ENCODE measurements around the gene OR13C3.
"Not testable (repeated sequence)": the region's sequence is repeated elsewhere in the genome, so short reads cannot be mapped to it uniquely, and the experiment has no call there.

The OR13C3 gene

DNA sequence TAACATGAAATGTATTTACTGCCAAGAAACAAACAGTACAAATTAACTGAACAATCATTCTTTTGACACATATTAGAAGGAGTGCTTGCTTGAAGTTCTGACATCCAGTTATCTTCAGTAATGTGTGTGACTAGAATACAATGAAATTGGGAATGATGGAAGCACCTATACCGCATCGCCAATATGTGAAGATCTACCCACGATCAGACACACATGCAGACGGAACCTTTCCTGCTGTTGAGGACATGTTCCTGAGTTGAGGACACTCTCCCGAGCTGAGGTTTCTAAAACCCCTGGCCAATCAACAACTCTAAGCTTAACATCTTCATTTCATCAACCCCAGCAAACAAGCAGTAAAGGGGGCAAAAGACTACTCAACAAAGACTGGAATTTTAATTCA, at the start of gene OR13C3:
TSS of gene OR13C3 (minus strand) at position 101 of the 400 bp plus-strand sequence. CDS start 133 bp downstream, outside the sequence.
- no peak for DNase-seq (ENCODE audit: low read depth in 1 of 2, low spot score in 1 of 2)
- in situ Hi-C loops (cut with HindIII; ENCODE audit: low pct_unique_long_range_greater_than_20kb, low sequenced_read_pairs), result no loop called here
- TF ChIP-seq JUND (IDR thresholded peaks at IDR 0.05; ENCODE audit: low read depth), result no peak

DNA sequence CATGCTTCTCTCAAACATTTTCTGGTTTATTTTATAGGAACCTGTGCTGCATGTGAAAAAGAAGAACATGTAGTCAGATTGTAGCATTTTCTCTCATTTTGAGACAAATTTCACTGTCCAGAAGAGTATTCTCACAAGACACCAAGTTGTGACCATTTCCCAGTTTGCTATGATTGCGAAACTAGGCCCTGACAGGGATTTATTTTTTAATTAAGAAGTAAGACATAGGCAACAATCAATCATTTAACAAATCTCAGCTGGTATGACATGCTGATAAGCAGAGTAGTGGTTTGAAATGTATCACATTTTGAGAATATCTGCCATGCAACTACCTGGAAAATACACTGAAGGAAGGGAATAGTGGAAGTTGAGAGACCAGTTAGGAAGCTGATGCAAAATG, 43.9 kb upstream of the OR13C3 start:
- in situ Hi-C loops (cut with HindIII; ENCODE audit: low pct_unique_long_range_greater_than_20kb, low sequenced_read_pairs), result no loop called here
- TF ChIP-seq JUND (IDR thresholded peaks at IDR 0.05; ENCODE audit: low read depth), result no peak
- DNase-seq (ENCODE audit: low read depth in 1 of 2, low spot score in 1 of 2), result no peak

GRCh38 chr9:104577263-104577662, 40.6 kb upstream of the OR13C3 start:
- TF ChIP-seq JUND (IDR thresholded peaks at IDR 0.05; ENCODE audit: low read depth), result no peak
- in situ Hi-C loops (cut with HindIII; ENCODE audit: low pct_unique_long_range_greater_than_20kb, low sequenced_read_pairs), result no loop called here
- no peak for DNase-seq (ENCODE audit: low read depth in 1 of 2, low spot score in 1 of 2)

DNA sequence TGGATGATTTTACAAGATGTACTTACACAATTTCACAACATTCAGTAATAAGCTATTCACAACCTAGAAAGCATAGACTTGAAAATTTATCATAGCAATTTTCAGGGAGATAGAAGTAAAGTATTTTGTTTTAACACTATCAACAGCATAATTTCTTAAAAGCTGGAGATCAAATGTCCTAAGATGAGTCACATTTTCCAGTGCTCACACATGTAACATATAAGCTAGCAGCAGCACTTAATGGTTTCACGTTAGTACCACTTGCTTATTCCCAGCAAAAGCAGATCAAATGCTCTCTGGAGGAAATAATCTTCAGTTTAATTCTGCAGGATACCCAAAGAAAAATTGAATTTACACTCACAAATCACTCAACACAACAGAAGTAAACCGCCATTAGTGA, 38.8 kb upstream of the OR13C3 start:
- no peak for DNase-seq (ENCODE audit: low read depth in 1 of 2, low spot score in 1 of 2)
- in situ Hi-C loops (cut with HindIII; ENCODE audit: low pct_unique_long_range_greater_than_20kb, low sequenced_read_pairs), result no loop called here
- no peak for TF ChIP-seq JUND (IDR thresholded peaks at IDR 0.05; ENCODE audit: low read depth)

DNA sequence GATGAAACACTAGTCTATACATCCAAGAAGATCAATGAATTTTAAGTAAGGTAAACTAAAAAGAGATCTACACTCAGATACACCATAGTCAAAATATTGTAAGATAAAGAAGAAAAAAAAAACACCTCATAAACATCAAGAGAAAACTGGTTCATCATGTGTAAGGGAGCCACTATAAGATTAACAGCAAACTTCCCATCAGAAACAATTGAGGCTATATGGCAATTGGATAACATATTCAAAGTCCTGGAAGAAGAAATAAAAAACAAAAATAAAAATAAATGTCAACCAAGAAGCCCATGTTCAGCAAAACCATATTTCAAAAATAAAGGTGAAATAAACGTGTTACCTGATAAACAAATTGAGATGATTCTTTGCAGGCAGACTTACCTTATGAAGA, 36.0 kb upstream of the OR13C3 start:
- in situ Hi-C loops (cut with HindIII; ENCODE audit: low pct_unique_long_range_greater_than_20kb, low sequenced_read_pairs), result no loop called here
- no peak for DNase-seq (ENCODE audit: low read depth in 1 of 2, low spot score in 1 of 2)
- TF ChIP-seq JUND (IDR thresholded peaks at IDR 0.05; ENCODE audit: low read depth), result no peak

DNA sequence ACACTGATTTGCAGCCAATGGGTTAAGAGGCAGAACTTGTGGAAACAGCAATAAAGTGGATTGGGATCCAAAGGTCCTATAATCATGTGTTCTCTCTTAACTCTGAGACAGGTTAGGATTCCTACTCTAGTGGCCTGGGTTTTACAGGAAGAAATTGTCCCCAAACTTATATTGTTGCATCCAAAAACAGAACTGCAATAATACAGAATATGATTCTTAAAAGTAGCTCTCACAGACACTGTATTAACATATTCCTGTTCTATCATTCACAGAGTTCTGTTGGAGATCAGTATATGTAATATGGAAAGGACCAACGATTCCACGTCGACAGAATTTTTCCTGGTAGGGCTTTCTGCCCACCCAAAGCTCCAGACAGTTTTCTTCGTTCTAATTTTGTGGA, 32.2 kb upstream of the OR13C3 start, which contains the start of gene OR13C8:
TSS of gene OR13C8 (plus strand) at position 301 of the 400 bp plus-strand sequence. CDS start at position 301, 0 bp downstream.
- no peak for TF ChIP-seq JUND (IDR thresholded peaks at IDR 0.05; ENCODE audit: low read depth)
- in situ Hi-C loops (cut with HindIII; ENCODE audit: low pct_unique_long_range_greater_than_20kb, low sequenced_read_pairs), result no loop called here
- no peak for DNase-seq (ENCODE audit: low read depth in 1 of 2, low spot score in 1 of 2)

GRCh38 chr9:104564358-104564757, 27.7 kb upstream of the OR13C3 start:
- in situ Hi-C loops (cut with HindIII; ENCODE audit: low pct_unique_long_range_greater_than_20kb, low sequenced_read_pairs), result no loop called here
- no peak for TF ChIP-seq JUND (IDR thresholded peaks at IDR 0.05; ENCODE audit: low read depth)
- no peak for DNase-seq (ENCODE audit: low read depth in 1 of 2, low spot score in 1 of 2)

DNA sequence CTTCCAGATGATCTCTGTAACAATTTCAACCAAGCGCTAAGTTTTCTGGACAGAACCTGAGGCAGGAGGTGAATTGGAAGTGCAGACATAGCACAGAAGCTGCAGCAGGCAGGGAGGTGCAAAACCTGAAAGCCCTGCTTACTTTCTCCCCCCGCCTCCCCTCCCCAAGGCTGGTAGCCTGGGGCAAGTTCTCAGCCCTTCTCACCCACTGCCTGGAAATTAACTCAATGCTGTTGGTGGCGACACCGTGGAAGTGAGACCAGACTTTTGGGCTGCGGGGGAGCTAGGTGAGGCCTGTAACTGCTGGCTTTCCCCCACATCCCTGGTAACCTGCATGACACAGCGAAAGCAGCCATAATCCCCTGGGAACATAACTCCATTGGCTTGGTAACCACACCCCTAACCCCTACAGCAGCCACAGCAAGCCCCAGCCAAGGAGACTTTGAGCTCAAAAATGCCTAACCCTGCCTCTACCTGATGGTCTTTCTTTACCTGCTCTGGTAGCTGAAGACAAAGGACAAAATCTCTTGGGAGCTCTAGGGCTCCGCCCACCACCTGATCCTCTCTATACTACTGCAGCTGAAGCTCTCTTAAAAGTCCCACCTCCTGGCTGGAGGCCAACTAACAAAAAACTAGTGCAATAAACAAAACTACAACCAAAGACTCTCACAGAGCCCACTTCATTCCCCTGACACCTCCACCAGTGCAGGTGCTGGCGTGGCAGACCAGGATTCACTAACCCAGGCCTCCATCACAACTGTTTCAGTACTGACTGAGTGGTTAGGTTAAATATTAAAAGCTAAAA, 20.4 kb upstream of the OR13C3 start:
- TF ChIP-seq JUND (IDR thresholded peaks at IDR 0.05; ENCODE audit: low read depth), result no peak
- in situ Hi-C loops (cut with HindIII; ENCODE audit: low pct_unique_long_range_greater_than_20kb, low sequenced_read_pairs), result no loop called here
- peak in 1 of 2 experiments; percentile 12 for DNase-seq (ENCODE audit: low read depth in 1 of 2, low spot score in 1 of 2)

DNA sequence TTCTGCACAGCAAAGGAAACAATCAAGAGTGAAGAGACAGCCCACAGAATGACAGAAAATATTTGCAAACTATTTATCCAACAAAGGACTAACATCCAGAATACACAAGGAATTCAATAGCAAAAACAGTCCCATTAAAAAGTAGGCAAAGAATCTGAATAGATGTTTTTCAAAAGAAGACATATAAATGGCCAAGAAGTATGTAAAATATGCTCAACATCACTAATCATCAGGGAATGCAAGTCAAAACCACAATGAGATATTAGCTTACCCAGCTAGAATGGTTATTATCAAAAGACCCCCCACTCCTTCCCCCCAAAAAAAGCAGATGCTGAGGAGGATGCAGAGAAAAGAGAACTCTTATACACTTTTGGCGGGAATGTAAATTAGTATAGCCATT, 18.9 kb upstream of the OR13C3 start:
- in situ Hi-C loops (cut with HindIII; ENCODE audit: low pct_unique_long_range_greater_than_20kb, low sequenced_read_pairs), result no loop called here
- no peak for DNase-seq (ENCODE audit: low read depth in 1 of 2, low spot score in 1 of 2)
- no peak for TF ChIP-seq JUND (IDR thresholded peaks at IDR 0.05; ENCODE audit: low read depth)

GRCh38 chr9:104553261-104553660, 16.6 kb upstream of the OR13C3 start:
- DNase-seq (ENCODE audit: low read depth in 1 of 2, low spot score in 1 of 2), result no peak
- TF ChIP-seq JUND (IDR thresholded peaks at IDR 0.05; ENCODE audit: low read depth), result no peak
- in situ Hi-C loops (cut with HindIII; ENCODE audit: low pct_unique_long_range_greater_than_20kb, low sequenced_read_pairs), result no loop called here

DNA sequence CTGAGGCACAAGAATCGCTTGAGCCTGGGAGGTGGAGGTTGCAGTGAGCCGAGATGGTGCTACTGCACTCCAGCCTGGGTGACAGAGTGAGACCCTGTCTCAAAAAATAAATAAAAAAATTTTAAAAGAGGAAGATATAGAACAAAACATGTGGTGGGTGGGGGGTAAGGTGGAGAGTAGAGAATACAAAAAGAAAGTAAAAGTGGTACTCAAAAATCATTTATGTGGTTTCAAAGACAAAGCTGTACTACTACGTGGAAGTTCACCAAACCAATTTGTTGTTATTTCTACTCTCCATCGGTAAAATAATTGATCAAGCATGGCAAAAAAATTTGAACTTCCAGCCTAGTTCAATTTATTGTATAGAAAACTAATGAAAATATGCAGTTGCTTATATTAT, 8.0 kb upstream of the OR13C3 start:
- in situ Hi-C loops (cut with HindIII; ENCODE audit: low pct_unique_long_range_greater_than_20kb, low sequenced_read_pairs), result no loop called here
- DNase-seq (ENCODE audit: low read depth in 1 of 2, low spot score in 1 of 2), result no peak
- TF ChIP-seq JUND (IDR thresholded peaks at IDR 0.05; ENCODE audit: low read depth), result no peak

DNA sequence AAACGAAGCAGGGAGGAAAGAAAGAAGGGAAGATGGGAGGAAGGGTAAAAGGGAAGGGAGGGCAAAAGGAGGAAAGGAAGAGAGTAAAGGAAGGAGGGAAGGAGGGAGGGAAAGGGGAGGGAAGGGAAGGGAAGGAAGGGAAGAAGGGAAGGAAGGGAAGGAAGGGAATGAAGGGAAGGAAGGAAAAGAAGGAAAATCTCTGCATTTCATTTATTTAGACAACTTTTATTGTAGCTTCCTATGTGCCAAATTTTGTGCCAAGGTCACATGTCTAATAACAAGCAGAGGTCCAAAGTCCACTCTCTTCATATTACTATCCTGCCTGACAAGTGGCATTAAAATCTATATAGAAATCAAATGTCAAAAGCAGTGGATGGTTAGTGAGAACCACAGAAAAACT, 2.6 kb upstream of the OR13C3 start:
- no peak for TF ChIP-seq JUND (IDR thresholded peaks at IDR 0.05; ENCODE audit: low read depth)
- no peak for DNase-seq (ENCODE audit: low read depth in 1 of 2, low spot score in 1 of 2)
- in situ Hi-C loops (cut with HindIII; ENCODE audit: low pct_unique_long_range_greater_than_20kb, low sequenced_read_pairs), result no loop called here

DNA sequence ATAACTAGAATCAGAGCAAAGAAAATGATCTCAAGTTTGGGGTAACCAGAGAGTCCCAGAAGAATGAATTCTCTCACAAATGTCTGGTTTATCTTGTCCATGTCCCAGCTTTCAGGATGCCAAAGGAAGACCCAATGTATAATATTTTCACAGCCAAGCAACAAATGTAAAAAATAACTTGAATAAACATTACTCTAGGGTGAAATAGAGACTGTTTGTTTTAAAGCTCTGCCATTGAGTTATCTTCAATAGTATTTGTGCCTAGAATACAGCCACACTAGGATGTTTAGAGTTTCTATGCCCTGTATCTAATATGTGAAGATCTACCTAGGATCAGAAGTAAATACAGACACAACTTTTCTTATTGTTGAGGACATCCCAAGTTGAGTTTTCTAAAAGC, 9.5 kb downstream of the OR13C3 start, which contains the start of gene OR13C4:
TSS of gene OR13C4 (minus strand) at position 101 of the 400 bp plus-strand sequence. CDS start at position 101, 0 bp downstream.
- in situ Hi-C loops (cut with HindIII; ENCODE audit: low pct_unique_long_range_greater_than_20kb, low sequenced_read_pairs), result no loop called here
- TF ChIP-seq JUND (IDR thresholded peaks at IDR 0.05; ENCODE audit: low read depth), result no peak
- no peak for DNase-seq (ENCODE audit: low read depth in 1 of 2, low spot score in 1 of 2)

GRCh38 chr9:104520241-104520640, 16.4 kb downstream of the OR13C3 start:
- in situ Hi-C loops (cut with HindIII; ENCODE audit: low pct_unique_long_range_greater_than_20kb, low sequenced_read_pairs); DNase-seq (ENCODE audit: low read depth in 1 of 2, low spot score in 1 of 2): not testable (repeated sequence)

Measured in T47D (cell line).